Measurements from ENCODE around the gene PPIF. TPM values are rescaled to one million over a fixed set of nuclear protein-coding genes. Genes with fewer than 3 reads are reported as not detected.

The PPIF gene
- 10 to 100 TPM; 56.9 to 57.0 TPM for total RNA-seq

DNA sequence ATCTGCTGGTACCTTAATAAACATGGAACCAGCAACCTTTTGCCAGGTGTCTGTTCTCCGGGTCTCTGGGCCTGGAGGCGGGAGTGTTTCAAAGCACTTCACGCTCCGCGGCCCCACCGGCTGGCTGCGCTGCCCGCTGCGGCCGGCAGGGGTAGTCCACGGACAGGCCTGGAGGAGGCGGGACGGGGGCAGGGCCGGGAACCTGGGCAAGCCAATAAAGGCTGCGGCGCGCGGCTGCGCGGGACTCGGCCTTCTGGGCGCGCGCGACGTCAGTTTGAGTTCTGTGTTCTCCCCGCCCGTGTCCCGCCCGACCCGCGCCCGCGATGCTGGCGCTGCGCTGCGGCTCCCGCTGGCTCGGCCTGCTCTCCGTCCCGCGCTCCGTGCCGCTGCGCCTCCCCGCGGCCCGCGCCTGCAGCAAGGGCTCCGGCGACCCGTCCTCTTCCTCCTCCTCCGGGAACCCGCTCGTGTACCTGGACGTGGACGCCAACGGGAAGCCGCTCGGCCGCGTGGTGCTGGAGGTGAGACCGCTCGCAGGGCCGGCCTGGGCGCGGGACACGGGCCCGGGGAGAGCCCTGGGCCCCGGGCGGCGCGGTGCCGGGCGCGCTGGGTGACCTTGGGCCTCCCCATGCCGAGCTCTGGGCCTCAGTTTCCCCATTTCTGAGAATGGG, at the start of gene PPIF:
Gene PPIF, plus strand, starts transcription at position 244 of the 668 bp plus-strand sequence. Its CDS starts 80 bp downstream, at position 324.
- POLR2A ChIA-PET: interaction anchor here (1.0 to 5.9 kb wide), 5 partner anchors 10 to 98 kb away, joined by 5 to 108 read pairs (median 6); partner anchors contain the start of gene ZCCHC24
- peak; percentile 86 for ATAC-seq (ENCODE audit: low read depth)

DNA sequence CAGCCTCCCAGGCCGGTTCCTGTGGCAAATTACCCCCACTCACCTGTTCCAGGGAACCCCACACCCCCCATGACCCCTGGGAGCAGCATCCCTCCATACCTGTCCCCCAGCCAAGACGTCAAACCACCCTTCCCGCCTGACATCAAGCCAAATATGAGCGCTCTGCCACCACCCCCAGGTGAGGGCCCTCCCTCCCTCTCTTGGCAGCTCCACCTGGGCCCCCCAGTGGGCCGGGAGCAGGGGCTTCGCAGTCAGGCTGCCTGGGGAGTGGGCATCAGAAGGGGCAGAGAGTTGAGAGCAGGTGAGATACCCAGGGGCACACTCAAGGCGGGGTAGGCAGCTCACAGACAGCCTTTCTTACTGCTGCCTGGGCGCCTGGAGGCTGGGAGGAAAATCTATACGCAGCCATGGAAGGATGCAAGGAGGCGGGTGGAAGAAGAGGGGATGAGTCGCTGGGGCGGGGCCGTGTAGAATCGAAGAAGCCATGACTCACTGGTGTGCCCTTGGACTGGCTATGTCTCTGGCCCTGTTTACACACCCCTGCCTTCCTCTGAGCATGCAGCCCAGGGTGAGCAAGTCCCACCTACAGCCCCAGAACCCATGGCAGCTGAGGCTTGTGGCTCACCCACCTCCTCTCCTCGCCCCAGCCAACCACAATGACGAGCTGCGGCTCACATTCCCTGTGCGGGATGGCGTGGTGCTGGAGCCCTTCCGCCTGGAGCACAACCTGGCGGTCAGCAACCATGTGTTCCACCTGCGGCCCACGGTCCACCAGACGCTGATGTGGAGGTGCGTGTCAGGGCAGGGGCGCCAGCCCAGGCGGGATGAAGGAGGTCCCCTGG, 48.6 kb upstream of the PPIF start:
- peak; percentile 48 for ATAC-seq (ENCODE audit: low read depth)
- Mint-ChIP-seq H3K9me3 (no peaks in the 10 kb centered on the region), H3K27ac (no peak overlapping the region), H3K4me3 (no peak overlapping the region), H3K4me1 (peaks cover 17% of the 10 kb centered on the region), H3K27me3 (no peaks in the 10 kb centered on the region), H3K36me3 (peaks cover 24% of the 10 kb centered on the region)
- POLR2A ChIA-PET: interaction anchor here (1.2 kb wide), 1 partner anchor 10 kb away, joined by 3 read pairs; no protein-coding TSS in a partner anchor
- DNase-seq: no peak

More for the DNA sequence above, at the start of gene PPIF:
- no peaks in the 10 kb centered on the region for H3K9me3 Mint-ChIP-seq
- H3K4me1 Mint-ChIP-seq: peaks cover 34% of the 10 kb centered on the region
- DNase-seq: peak; percentile 96
- H3K4me3 Mint-ChIP-seq: peak within 1 kb of the TSS; percentile 91
- peaks cover 1% of the 10 kb centered on the region for H3K27me3 Mint-ChIP-seq
- peaks cover 23% of the 10 kb centered on the region for H3K36me3 Mint-ChIP-seq
- H3K27ac Mint-ChIP-seq: peak within 1 kb of the TSS; percentile 89

DNA sequence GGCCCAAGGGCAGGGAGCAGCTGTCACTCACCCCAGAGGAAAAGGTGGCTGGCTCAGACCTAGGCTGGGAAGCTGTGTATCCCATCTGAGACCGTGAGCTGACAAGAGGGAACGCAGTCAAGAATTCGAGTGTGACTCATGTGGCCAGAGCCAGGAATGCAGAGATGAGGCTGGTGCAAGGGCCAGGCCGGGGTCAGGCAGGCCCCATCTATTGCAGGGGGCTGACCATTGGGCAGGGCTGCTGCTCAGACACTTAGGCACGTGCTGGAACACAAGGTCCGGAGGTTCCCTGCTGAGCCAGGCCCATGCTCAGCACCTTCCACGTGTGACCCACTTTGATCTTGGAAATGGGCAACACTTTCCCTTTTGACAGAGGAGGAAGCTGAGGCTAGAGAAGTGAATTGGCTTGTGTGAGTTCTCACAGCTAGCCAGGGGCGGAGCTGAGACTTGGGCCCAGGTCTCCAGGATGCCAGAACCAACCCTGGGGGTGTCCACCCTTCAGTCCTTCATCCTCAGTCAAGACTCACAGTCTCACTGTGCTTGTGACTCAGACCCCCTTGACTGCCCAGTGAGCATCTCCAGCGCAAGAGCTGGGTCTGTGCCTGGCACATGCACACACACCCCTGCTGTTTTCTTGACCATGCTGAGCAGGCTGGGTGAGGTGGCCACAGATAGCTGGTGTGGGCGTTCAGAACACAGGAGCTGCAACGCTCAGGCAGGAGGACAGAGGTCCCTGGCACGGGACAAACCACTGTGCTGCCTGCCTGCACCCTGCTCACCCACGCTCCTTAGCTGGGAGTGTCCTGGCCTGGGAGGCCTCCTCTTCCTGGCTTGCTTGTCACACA, 47.6 kb upstream of the PPIF start:
- Mint-ChIP-seq H3K27me3 (no peaks in the 10 kb centered on the region), H3K27ac (peak overlapping the region; percentile 9), H3K4me1 (peaks cover 10% of the 10 kb centered on the region), H3K4me3 (no peak overlapping the region), H3K9me3 (no peaks in the 10 kb centered on the region), H3K36me3 (peaks cover 24% of the 10 kb centered on the region)
- POLR2A ChIA-PET: interaction anchor here (1.2 kb wide), 1 partner anchor 11 kb away, joined by 3 read pairs; no protein-coding TSS in a partner anchor
- DNase-seq (no peak), ATAC-seq (ENCODE audit: low read depth) (no peak)

DNA sequence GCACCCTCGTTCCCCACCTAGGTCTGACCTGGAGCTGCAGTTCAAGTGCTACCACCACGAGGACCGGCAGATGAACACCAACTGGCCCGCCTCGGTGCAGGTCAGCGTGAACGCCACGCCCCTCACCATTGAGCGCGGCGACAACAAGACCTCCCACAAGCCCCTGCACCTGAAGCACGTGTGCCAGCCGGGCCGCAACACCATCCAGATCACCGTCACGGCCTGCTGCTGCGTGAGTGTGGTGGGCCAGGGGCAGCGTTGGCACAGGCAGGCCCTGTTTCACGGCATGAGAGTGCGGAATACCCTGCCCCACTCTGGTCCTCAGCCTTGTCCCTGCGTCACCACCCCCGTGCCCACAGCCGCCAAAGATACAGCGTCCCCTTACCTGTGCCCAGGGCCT, 46.6 kb upstream of the PPIF start:
- no peak overlapping the region for H3K27ac Mint-ChIP-seq
- H3K4me1 Mint-ChIP-seq: peaks cover 3% of the 10 kb centered on the region
- POLR2A ChIA-PET: no interaction called here
- H3K36me3 Mint-ChIP-seq: peaks cover 21% of the 10 kb centered on the region
- H3K4me3 Mint-ChIP-seq: no peak overlapping the region
- no peaks in the 10 kb centered on the region for H3K9me3 Mint-ChIP-seq
- ATAC-seq (ENCODE audit: low read depth) (no peak), DNase-seq (no peak)
- no peaks in the 10 kb centered on the region for H3K27me3 Mint-ChIP-seq

DNA sequence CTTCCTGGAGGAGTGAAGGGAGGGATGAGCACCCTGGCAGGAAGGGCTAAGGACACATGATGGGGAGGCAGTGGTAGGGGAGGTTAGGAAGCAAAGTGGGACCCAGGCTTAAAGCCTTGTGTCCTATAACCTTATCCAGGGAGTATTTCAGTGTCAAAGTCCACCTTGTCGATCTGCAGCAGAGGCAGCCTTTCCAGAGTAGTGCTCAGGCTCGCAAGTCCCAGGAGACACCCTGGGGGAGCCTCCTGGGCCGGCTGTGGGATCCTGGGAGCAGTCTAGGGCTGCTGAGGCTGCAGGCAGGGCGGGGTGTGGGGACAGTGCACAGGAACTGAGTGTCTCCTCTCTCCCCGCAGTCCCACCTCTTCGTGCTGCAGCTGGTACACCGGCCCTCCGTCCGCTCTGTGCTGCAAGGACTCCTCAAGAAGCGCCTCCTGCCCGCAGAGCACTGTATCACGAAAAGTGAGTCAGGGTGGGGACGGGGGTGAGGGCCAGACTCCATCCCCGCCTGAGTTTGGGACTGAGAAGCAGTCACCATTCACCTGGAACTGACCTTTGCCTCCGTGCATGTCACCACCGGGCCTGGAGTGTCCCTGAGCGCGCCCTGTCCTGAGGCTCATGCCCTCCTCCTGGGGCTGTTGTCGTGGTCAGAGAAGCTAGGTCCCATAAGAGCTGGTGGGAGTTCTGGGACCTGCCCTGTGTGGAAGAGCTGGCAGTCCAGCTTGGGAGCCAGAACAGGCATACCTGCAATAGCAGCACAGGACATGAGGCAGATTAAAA, 45.3 kb upstream of the PPIF start:
- Mint-ChIP-seq H3K27me3 (no peaks in the 10 kb centered on the region), H3K4me3 (no peak overlapping the region), H3K4me1 (no peaks in the 10 kb centered on the region), H3K9me3 (no peaks in the 10 kb centered on the region), H3K36me3 (peaks cover 14% of the 10 kb centered on the region), H3K27ac (no peak overlapping the region)
- POLR2A ChIA-PET: no interaction called here
- DNase-seq: no peak
- ATAC-seq (ENCODE audit: low read depth): no peak

DNA sequence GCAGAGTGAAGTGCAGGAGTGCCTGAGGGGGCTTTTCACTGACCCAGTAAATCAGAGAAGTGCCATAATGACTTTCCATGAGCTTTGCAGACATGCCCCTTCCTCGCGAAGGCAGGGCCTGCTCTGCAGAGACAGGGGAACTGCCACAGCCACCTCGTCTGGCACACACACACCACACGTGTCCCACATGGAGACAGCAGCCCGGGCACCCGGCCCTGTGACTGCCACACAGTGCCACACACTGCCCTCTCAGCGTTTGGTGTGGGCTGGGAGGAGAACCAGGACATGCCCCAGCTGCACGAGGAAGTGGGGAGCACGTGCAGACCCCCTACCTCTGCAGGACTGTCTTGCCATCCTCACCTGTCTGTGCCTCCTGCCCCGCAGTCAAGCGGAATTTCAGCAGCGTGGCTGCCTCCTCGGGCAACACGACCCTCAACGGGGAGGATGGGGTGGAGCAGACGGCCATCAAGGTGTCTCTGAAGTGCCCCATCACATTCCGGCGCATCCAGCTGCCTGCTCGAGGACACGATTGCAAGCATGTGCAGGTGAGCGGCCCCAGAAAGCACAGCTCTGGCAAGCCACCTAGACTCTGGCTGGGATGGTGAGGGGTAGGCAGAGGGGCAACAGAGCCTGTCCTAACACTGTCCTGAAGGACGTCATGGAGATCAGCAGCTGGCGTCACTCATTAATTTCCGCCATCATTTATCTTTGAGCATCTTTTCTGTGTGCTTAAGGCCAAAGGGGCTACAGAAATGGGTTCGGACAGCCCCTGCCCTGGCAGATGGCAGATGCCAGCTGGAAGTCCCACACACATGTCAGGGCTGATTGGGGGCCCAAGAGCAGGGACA, 43.4 kb upstream of the PPIF start:
- Mint-ChIP-seq H3K27ac (no peak overlapping the region), H3K4me3 (no peak overlapping the region), H3K36me3 (peaks cover 15% of the 10 kb centered on the region), H3K4me1 (no peaks in the 10 kb centered on the region), H3K9me3 (no peaks in the 10 kb centered on the region), H3K27me3 (no peaks in the 10 kb centered on the region)
- no peak for DNase-seq
- no peak for ATAC-seq (ENCODE audit: low read depth)
- POLR2A ChIA-PET: interaction anchor here (0.8 kb wide), 1 partner anchor 13 kb away, joined by 3 read pairs; no protein-coding TSS in a partner anchor

DNA sequence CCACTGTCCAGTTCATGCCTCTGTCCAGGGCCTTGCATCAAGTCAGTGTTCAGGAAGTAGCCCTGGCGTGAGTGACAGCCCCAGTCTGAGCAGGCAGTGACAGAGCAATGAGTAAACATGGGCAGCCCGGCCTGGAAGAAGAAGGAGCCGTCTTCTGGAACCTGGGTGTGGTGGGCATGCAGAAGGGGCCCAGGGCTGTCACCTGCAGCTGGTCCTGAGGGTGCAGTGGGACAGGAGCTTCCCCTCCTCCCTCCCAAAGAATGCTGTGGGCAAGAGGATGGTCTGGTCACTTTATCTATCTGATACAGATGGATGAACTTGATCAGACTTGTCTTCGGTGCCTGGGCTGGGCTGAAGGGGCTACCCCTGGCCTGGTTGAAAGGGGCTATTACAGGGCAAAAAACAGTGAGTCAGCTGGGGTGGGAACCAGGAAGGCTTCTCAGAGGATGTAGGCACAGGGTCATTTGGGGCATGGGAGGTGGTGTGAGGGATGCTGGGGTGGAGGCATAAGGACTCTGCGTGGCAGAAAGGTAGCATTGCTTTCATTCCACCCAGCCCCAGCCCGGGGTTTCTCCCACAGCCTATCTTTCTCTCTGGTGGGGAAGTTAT, 42.7 kb upstream of the PPIF start:
- Mint-ChIP-seq H3K4me3 (no peak overlapping the region), H3K27ac (no peak overlapping the region), H3K9me3 (no peaks in the 10 kb centered on the region), H3K27me3 (no peaks in the 10 kb centered on the region), H3K4me1 (peaks cover 2% of the 10 kb centered on the region), H3K36me3 (peaks cover 18% of the 10 kb centered on the region)
- POLR2A ChIA-PET: interaction anchor here (0.8 kb wide), 1 partner anchor 12 kb away, joined by 3 read pairs; no protein-coding TSS in a partner anchor
- ATAC-seq (ENCODE audit: low read depth) (no peak), DNase-seq (no peak)

DNA sequence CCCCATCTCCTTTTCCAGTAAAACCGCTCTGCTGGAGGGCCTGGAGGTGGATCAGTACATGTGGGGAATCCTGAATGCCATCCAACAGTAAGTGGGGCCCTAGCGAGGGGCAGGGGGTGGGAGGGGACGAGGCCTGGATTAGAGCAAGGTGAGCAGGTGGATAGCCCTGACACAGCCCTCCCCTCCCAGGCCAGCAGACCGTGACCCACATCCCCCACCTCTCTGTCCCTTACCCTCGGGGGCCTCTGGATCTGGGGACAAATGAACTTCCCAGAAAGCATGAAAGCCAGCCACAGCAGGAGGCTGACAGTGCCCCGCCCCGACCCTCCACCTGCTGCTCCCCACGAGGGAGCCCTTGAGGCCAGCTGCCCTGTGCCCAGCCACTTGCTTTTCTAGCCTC, 41.8 kb upstream of the PPIF start:
- Mint-ChIP-seq H3K4me1 (peaks cover 3% of the 10 kb centered on the region), H3K27ac (no peak overlapping the region), H3K27me3 (no peaks in the 10 kb centered on the region), H3K36me3 (peaks cover 18% of the 10 kb centered on the region), H3K4me3 (no peak overlapping the region), H3K9me3 (no peaks in the 10 kb centered on the region)
- POLR2A ChIA-PET: no interaction called here
- no peak for ATAC-seq (ENCODE audit: low read depth)
- DNase-seq: no peak

DNA sequence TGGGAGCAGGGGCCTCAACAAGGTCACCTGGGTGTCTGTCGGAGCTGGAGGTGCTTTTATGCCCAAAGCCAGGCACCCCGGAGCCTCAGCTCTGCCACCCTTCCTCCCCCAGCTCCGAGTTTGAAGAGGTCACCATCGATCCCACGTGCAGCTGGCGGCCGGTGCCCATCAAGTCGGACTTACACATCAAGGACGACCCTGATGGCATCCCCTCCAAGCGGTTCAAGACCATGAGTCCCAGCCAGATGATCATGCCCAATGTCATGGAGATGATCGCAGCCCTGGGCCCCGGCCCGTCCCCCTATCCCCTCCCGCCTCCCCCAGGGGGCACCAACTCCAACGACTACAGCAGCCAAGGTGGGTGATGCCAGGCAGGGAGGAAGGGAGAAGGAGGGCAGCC, 41.3 kb upstream of the PPIF start:
- ATAC-seq (ENCODE audit: low read depth) (no peak), DNase-seq (no peak)
- no peak overlapping the region for H3K4me3 Mint-ChIP-seq
- H3K36me3 Mint-ChIP-seq: peaks cover 15% of the 10 kb centered on the region
- no peaks in the 10 kb centered on the region for H3K27me3 Mint-ChIP-seq
- no peak overlapping the region for H3K27ac Mint-ChIP-seq
- H3K9me3 Mint-ChIP-seq: no peaks in the 10 kb centered on the region
- POLR2A ChIA-PET: no interaction called here
- H3K4me1 Mint-ChIP-seq: peaks cover 3% of the 10 kb centered on the region

DNA sequence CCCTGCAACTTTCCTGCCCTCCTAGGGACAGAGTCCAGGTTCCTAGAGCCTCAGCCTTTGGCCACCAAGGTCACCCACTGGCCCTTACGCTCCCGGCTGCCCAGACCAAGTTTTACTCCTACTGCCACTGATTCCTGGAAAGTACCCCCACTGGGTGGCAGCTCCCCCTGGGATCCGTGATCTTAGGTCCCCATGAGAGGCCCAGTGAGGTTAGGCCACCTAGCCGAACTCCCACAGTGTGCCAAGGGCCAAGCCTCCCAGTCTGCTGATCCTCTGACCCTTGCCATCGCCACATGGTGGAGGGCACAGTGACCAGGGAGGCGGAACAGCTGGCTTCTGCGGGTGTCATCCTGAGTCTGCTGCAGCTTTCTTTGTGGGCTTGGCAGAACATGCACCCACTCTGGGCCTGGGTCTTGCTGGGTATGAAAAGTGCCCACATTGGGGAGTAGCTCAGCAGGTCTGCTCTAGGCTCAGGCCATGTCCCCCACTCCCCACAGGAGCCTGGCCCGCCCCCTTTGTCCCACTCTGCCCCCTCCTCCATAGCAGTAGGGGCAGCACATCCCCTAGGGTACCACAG, 40.5 kb upstream of the PPIF start:
- Mint-ChIP-seq H3K9me3 (no peaks in the 10 kb centered on the region), H3K27me3 (no peaks in the 10 kb centered on the region), H3K27ac (no peak overlapping the region), H3K4me3 (no peak overlapping the region), H3K4me1 (peaks cover 3% of the 10 kb centered on the region), H3K36me3 (peaks cover 10% of the 10 kb centered on the region)
- POLR2A ChIA-PET: no interaction called here
- ATAC-seq (ENCODE audit: low read depth): no peak
- DNase-seq: no peak

DNA sequence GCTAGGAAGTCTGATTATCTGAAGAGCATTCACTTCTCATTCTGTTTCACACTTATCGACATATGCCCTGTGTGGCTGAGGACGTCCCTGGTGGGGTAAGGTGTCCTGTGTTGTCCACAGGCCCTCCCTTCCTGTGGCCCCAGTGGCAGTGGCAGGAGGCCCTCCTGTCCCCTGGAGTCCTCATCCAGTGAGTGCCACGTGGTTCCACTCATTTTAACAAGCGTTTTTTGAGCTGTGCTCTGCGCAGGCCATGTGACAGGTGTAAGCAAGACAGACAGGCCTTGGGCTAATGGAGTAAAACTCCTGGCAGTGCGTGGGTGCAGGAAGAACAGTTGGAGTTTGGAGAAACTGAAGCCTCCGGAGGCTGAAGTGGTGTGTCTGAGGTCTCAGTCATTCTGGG, 39.3 kb upstream of the PPIF start:
- Mint-ChIP-seq H3K4me3 (no peak overlapping the region), H3K4me1 (peaks cover 3% of the 10 kb centered on the region), H3K27me3 (no peaks in the 10 kb centered on the region), H3K9me3 (no peaks in the 10 kb centered on the region), H3K27ac (no peak overlapping the region), H3K36me3 (peaks cover 10% of the 10 kb centered on the region)
- POLR2A ChIA-PET: no interaction called here
- ATAC-seq (ENCODE audit: low read depth) (no peak), DNase-seq (no peak)
